Measurements from ENCODE around the gene CRIP3.

Gene CRIP3

GRCh38 chr6:43310134-43310533, 1.5 kb upstream of the CRIP3 start (continued):
- TF ChIP-seq PRDM2 (tag by site-specific recombination; IDR thresholded peaks at IDR 0.05; ENCODE audit: borderline replicate concordance) (no peak), ZNF174 (tag by site-specific recombination; IDR thresholded peaks at IDR 0.05) (no peak), ZNF394 (tag by site-specific recombination; IDR thresholded peaks at IDR 0.05; ENCODE audit: borderline replicate concordance) (0 out of 2 replicates have a peak, but pooled peaks have one; percentile 11), PBX3 (CRISPR knock-in tag; IDR thresholded peaks at IDR 0.05) (no peak), ATF2 (tag by site-specific recombination; IDR thresholded peaks at IDR 0.05; ENCODE audit: low read depth) (peak; percentile 71), ZBTB21 (tag by site-specific recombination; IDR thresholded peaks at IDR 0.05) (peak; percentile 71; the same call in 1 of the 2 replicates), KLF1 (tag by site-specific recombination; IDR thresholded peaks at IDR 0.05) (0 out of 2 replicates have a peak, but pooled peaks have one; percentile 19), ZNF529 (tag by site-specific recombination; IDR thresholded peaks at IDR 0.05; ENCODE audit: insufficient replicate concordance) (no peak), KLF7 (tag by site-specific recombination; IDR thresholded peaks at IDR 0.05; ENCODE audit: borderline replicate concordance) (no peak)

- H3K36me3 ChIP-seq (ENCODE audit: control insufficient read depth in 2 of 2, insufficient read depth in 1 of 2, low read length in 2 of 2): no peaks in the 10 kb centered on the region
- H3K4me1 ChIP-seq (ENCODE audit: control insufficient read depth, insufficient read depth, low read length): no peaks in the 10 kb centered on the region
- H3K9me3 ChIP-seq (ENCODE audit: control insufficient read depth, insufficient read depth, low read depth, low read length): no peaks in the 10 kb centered on the region
- no peak overlapping the region for H3K4me3 ChIP-seq (ENCODE audit: low read depth, low read length)
- TF ChIP-seq ZNF623 (tag by site-specific recombination; IDR thresholded peaks at IDR 0.05): 0 out of 2 replicates have a peak, but pooled peaks have one; percentile 9
- TF ChIP-seq GLIS1 (tag by site-specific recombination; IDR thresholded peaks at IDR 0.05): peak; percentile 6; the same call in 1 of the 2 replicates
- no peak for TF ChIP-seq ZNF837 (tag by site-specific recombination; IDR thresholded peaks at IDR 0.05)
- TF ChIP-seq ZNF335 (tag by site-specific recombination; conservative IDR thresholded peaks at IDR 0.05): peak; percentile 81
- ChIA-PET POLR2A (interaction anchor here (1.1 to 1.7 kb wide), 3 partner anchors 10 to 62 kb away, joined by 3 to 5 read pairs (median 3); partner anchors contain the start of gene ZNF318), CTCF (interaction anchor here (0.5 to 1.3 kb wide), 5 partner anchors 13 to 234 kb away, joined by 3 to 5 read pairs (median 3); partner anchors contain the start of gene DNPH1)
- no peak overlapping the region for H3K27ac ChIP-seq (ENCODE audit: extremely low read depth, low read depth, low read length)
These were observed 408 bp upstream of the CRIP3 start for GRCh38 chr6:43308990-43309477.
